Transverse colon (tissue), 3 donors: Measurements from ENCODE around the gene VRK2.

Experiments used
- EP300 ChIP-seq: sonication (generic); formaldehyde crosslinking; IDR thresholded peaks from one replicate; pipeline ENCODE4 v1.6.1; 2017; ENCODE audit warnings: antibody characterized with exemption, low read depth
- TF ChIP-seq, protein P1 (sequence below), 5 experiments: fragments of 200-600 bp in 3 of 5; fragments of 450-650 bp in 2 of 5; sonication (generic) in 3 of 5; IDR thresholded peaks; 1 replicate in 2 of 5; 2 replicates in 3 of 5; pipeline ENCODE4 v1.5.1; 2016 to 2017; ENCODE audit warnings: antibody characterized with exemption in 5 of 5, inconsistent platforms in 3 of 5, mild to moderate bottlenecking in 2 of 5, moderate library complexity in 1 of 5

DNA sequence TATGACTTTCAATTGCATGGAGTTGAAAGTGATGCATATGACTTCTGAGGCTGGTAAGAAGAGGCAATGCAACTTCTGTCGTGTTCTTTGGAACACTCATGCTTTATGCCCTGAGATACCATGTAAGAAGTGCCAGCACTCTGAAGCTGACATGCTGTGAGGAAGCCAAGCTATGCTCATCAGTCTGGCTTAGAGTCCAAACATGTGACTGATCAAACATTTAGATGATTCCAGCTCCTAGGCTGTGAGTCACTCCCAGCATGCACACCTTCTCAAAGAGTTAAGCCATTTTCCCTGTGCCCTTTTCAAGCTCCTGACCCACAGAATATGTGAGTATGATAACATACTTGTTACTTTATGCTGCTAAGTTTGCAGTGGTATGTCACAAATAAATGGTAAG lies 15.8 kb upstream of the VRK2 start:
- TF ChIP-seq EP300 = no peak
- TF ChIP-seq, protein P1, sequence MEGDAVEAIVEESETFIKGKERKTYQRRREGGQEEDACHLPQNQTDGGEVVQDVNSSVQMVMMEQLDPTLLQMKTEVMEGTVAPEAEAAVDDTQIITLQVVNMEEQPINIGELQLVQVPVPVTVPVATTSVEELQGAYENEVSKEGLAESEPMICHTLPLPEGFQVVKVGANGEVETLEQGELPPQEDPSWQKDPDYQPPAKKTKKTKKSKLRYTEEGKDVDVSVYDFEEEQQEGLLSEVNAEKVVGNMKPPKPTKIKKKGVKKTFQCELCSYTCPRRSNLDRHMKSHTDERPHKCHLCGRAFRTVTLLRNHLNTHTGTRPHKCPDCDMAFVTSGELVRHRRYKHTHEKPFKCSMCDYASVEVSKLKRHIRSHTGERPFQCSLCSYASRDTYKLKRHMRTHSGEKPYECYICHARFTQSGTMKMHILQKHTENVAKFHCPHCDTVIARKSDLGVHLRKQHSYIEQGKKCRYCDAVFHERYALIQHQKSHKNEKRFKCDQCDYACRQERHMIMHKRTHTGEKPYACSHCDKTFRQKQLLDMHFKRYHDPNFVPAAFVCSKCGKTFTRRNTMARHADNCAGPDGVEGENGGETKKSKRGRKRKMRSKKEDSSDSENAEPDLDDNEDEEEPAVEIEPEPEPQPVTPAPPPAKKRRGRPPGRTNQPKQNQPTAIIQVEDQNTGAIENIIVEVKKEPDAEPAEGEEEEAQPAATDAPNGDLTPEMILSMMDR (IDR thresholded peaks at IDR 0.05) = no peak
